WTC11 (cell line): Measurements from ENCODE around the gene TMEM108. TPM values are rescaled to one million over a fixed set of nuclear protein-coding genes. Genes with fewer than 3 reads are reported as not detected.

Source experiments
- ATAC-seq: fragments of 200-7000 bp; cut with Tn5 transposase; 2 replicates; pipeline ENCODE4 v1.10.0; 2021; ENCODE audit warnings: mild to moderate bottlenecking, moderate library complexity
- CTCF ChIA-PET: fragments of 300-600 bp; sonication (Branson Sonifier 250); formaldehyde crosslinking; loops from one replicate; lab custom pipeline; 2021; ENCODE audit warnings: antibody characterized with exemption; lab: Charles Lee
- POLR2A ChIA-PET: fragments of 350-600 bp; sonication (Branson Sonifier 250); formaldehyde crosslinking; loops from one replicate; lab custom pipeline; 2021; ENCODE audit warnings: antibody characterized with exemption; lab: Charles Lee
- DNase-seq: peaks from one replicate; pipeline ENCODE4 v3.0.0; 2021; ENCODE audit warnings: low spot score
- H3K27ac Mint-ChIP-seq: 2 replicates; pipeline ENCODE4 v1.8.0; 2021; ENCODE audit warnings: mixed read lengths
- H3K27me3 Mint-ChIP-seq: 2 replicates; pipeline ENCODE4 v1.8.0; 2021; ENCODE audit warnings: low read depth, mild to moderate bottlenecking, moderate library complexity, mixed read lengths
- H3K36me3 Mint-ChIP-seq: 2 replicates; pipeline ENCODE4 v1.8.0; 2021; ENCODE audit warnings: mixed read lengths
- H3K4me1 Mint-ChIP-seq: 2 replicates; pipeline ENCODE4 v1.8.0; 2022; ENCODE audit warnings: mixed read lengths
- H3K4me3 Mint-ChIP-seq: 2 replicates; pipeline ENCODE4 v1.8.0; 2021; ENCODE audit warnings: mild to moderate bottlenecking, moderate library complexity, mixed read lengths
- H3K9me3 Mint-ChIP-seq: 2 replicates; pipeline ENCODE4 v1.8.0; 2021; ENCODE audit warnings: mixed read lengths
- ELF4 ChIP-seq: sonication (generic); formaldehyde crosslinking; IDR thresholded peaks from 2 replicates; pipeline ENCODE4 v1.8.1; 2022; ENCODE audit warnings: low read depth, mild to moderate bottlenecking, moderate library complexity, missing genetic modification reagents
- GRHL2 ChIP-seq: fragments of 250-450 bp; sonication (Bioruptor Pico); IDR thresholded peaks from 2 replicates; pipeline ENCODE4 v1.8.0; 2022; ENCODE audit warnings: mild to moderate bottlenecking, moderate library complexity; ENCODE audit not compliant: insufficient replicate concordance, severe bottlenecking
- JUN ChIP-seq: sonication (generic); formaldehyde crosslinking; IDR thresholded peaks from 2 replicates; pipeline ENCODE4 v1.8.0; 2023; ENCODE audit warnings: mild to moderate bottlenecking, missing genetic modification reagents
- NFE2L1 ChIP-seq: sonication (generic); formaldehyde crosslinking; IDR thresholded peaks from 2 replicates; pipeline ENCODE4 v1.8.1; 2023; ENCODE audit warnings: missing genetic modification reagents
- PRRX2 ChIP-seq: fragments of 250-450 bp; sonication (Bioruptor Pico); IDR thresholded peaks from 2 replicates; pipeline ENCODE4 v1.8.0; 2021; ENCODE audit warnings: mild to moderate bottlenecking
- SP1 ChIP-seq: sonication (generic); formaldehyde crosslinking; conservative IDR thresholded peaks from 2 replicates; pipeline ENCODE4 v1.8.1; 2022; ENCODE audit warnings: missing genetic modification reagents
- TEAD4 ChIP-seq: sonication (generic); formaldehyde crosslinking; IDR thresholded peaks from 2 replicates; pipeline ENCODE4 v1.8.0; 2022; ENCODE audit warnings: mild to moderate bottlenecking, missing genetic modification reagents
- ZNF121 ChIP-seq: sonication (generic); formaldehyde crosslinking; IDR thresholded peaks from 2 replicates; pipeline ENCODE4 v1.8.0; 2023; ENCODE audit warnings: missing genetic modification reagents
- ZNF138 ChIP-seq: sonication (generic); formaldehyde crosslinking; conservative IDR thresholded peaks from 2 replicates; pipeline ENCODE4 v1.8.1; 2022; ENCODE audit warnings: mild to moderate bottlenecking, moderate library complexity, missing genetic modification reagents
- ZNF232 ChIP-seq: sonication (generic); formaldehyde crosslinking; IDR thresholded peaks from 2 replicates; pipeline ENCODE4 v1.8.0; 2022; ENCODE audit warnings: mild to moderate bottlenecking, missing genetic modification reagents
- ZNF396 ChIP-seq: fragments of 250-450 bp; sonication (Bioruptor Pico); IDR thresholded peaks from 2 replicates; pipeline ENCODE4 v1.8.0; 2021; ENCODE audit warnings: mild to moderate bottlenecking, moderate library complexity, borderline replicate concordance
- ZNF423 ChIP-seq: fragments of 250-450 bp; sonication (Bioruptor Pico); IDR thresholded peaks from 2 replicates; pipeline ENCODE4 v2.1.2; 2022; ENCODE audit warnings: mild to moderate bottlenecking, moderate library complexity
- total RNA-seq: library from RNA; stranded (reverse); gene quantifications from 3 replicates; pipeline ENCODE4 v1.2.3, GENCODE V29; 2021
- TF ChIP-seq, protein P1 (sequence below): fragments of 250-450 bp; sonication (Bioruptor Pico); IDR thresholded peaks from 2 replicates; pipeline ENCODE4 v1.9.0; 2021; ENCODE audit warnings: mild to moderate bottlenecking, borderline replicate concordance
- TF ChIP-seq, protein P2 (sequence below): fragments of 250-450 bp; sonication (Bioruptor Pico); IDR thresholded peaks from 2 replicates; pipeline ENCODE4 v1.8.0; 2021; ENCODE audit warnings: mild to moderate bottlenecking
- TF ChIP-seq, protein P3 (sequence below): sonication (generic); formaldehyde crosslinking; IDR thresholded peaks from 2 replicates; pipeline ENCODE4 v1.8.0; 2022; ENCODE audit warnings: missing genetic modification reagents
- TF ChIP-seq, protein P4 (sequence below): sonication (generic); formaldehyde crosslinking; IDR thresholded peaks from 2 replicates; pipeline ENCODE4 v1.8.1; 2022; ENCODE audit warnings: mild to moderate bottlenecking, missing genetic modification reagents, moderate library complexity, borderline replicate concordance
- TF ChIP-seq, protein P5 (sequence below): fragments of 250-450 bp; sonication (Bioruptor Pico); IDR thresholded peaks from 2 replicates; pipeline ENCODE4 v1.9.0; 2021; ENCODE audit warnings: mild to moderate bottlenecking
- TF ChIP-seq, protein P6 (sequence below): sonication (generic); formaldehyde crosslinking; IDR thresholded peaks from 2 replicates; pipeline ENCODE4 v1.8.0; 2023; ENCODE audit warnings: missing genetic modification reagents, mild to moderate bottlenecking, borderline replicate concordance
- TF ChIP-seq, protein P7 (sequence below): sonication (generic); formaldehyde crosslinking; IDR thresholded peaks from 2 replicates; pipeline ENCODE4 v1.8.0; 2022; ENCODE audit warnings: mild to moderate bottlenecking, missing genetic modification reagents
- TF ChIP-seq, protein P8 (sequence below): fragments of 200-600 bp; IDR thresholded peaks from 2 replicates; pipeline ENCODE4 v1.8.0; 2022; ENCODE audit warnings: antibody characterized with exemption

The TMEM108 gene
- total RNA-seq, 1 experiment from 2014 or later, result 14.7 TPM

DNA sequence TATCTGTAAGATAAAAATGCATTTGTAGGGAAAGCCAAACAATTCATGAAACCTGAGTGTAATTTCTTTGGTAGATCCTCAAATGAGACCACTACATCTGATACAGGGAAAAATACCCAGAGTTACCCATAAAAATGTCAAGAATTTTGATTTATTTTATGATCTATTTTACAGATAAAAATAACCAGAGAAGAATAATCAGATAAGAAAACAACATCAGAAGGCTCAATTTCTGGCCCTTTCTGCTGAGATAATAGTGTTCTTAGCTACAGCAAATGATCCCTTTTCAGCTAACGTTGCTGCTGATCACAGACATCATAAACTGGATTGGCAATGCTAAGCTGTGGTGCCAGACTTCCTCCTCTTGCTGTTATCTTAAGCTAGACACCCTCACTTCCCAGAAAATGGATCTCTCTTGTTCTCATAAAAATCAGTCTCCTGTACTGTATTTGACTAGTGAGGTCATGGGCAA is 21.3 kb upstream of the TMEM108 start (continued):
- TF ChIP-seq, protein P1, sequence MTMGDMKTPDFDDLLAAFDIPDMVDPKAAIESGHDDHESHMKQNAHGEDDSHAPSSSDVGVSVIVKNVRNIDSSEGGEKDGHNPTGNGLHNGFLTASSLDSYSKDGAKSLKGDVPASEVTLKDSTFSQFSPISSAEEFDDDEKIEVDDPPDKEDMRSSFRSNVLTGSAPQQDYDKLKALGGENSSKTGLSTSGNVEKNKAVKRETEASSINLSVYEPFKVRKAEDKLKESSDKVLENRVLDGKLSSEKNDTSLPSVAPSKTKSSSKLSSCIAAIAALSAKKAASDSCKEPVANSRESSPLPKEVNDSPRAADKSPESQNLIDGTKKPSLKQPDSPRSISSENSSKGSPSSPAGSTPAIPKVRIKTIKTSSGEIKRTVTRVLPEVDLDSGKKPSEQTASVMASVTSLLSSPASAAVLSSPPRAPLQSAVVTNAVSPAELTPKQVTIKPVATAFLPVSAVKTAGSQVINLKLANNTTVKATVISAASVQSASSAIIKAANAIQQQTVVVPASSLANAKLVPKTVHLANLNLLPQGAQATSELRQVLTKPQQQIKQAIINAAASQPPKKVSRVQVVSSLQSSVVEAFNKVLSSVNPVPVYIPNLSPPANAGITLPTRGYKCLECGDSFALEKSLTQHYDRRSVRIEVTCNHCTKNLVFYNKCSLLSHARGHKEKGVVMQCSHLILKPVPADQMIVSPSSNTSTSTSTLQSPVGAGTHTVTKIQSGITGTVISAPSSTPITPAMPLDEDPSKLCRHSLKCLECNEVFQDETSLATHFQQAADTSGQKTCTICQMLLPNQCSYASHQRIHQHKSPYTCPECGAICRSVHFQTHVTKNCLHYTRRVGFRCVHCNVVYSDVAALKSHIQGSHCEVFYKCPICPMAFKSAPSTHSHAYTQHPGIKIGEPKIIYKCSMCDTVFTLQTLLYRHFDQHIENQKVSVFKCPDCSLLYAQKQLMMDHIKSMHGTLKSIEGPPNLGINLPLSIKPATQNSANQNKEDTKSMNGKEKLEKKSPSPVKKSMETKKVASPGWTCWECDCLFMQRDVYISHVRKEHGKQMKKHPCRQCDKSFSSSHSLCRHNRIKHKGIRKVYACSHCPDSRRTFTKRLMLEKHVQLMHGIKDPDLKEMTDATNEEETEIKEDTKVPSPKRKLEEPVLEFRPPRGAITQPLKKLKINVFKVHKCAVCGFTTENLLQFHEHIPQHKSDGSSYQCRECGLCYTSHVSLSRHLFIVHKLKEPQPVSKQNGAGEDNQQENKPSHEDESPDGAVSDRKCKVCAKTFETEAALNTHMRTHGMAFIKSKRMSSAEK, result no peak
- TF ChIP-seq ZNF121 (CRISPR knock-in tag), result no peak

DNA sequence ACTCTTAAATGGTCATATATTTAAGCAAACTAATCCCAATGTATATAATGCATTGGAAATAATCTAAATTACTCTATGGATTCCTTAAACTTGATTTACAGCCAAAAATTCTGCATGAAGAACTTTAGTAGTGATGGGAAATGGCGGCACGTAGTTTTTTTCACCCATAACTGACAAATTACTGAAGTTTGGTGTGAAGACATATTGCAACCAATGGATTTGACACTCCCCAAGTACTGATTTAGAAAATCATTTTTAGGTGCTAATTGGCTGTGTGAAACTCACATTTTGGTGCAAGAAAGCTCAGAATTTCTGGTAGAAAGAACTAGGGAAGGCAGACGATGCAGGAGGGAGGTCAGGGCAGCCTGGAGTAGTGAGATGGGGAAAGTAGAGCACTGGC is 19.3 kb upstream of the TMEM108 start:
- DNase-seq, result no peak
- ChIA-PET CTCF (no interaction called here), POLR2A (no interaction called here)
- peaks cover 4% of the 10 kb centered on the region for H3K9me3 Mint-ChIP-seq
- ATAC-seq, result no peak
- no peaks in the 10 kb centered on the region for H3K4me1 Mint-ChIP-seq
- H3K4me3 Mint-ChIP-seq, result no peak overlapping the region
- TF ChIP-seq, protein P2, sequence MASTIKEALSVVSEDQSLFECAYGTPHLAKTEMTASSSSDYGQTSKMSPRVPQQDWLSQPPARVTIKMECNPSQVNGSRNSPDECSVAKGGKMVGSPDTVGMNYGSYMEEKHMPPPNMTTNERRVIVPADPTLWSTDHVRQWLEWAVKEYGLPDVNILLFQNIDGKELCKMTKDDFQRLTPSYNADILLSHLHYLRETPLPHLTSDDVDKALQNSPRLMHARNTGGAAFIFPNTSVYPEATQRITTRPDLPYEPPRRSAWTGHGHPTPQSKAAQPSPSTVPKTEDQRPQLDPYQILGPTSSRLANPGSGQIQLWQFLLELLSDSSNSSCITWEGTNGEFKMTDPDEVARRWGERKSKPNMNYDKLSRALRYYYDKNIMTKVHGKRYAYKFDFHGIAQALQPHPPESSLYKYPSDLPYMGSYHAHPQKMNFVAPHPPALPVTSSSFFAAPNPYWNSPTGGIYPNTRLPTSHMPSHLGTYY (CRISPR knock-in tag), result no peak
- TF ChIP-seq ELF4 (CRISPR knock-in tag) (no peak), ZNF232 (no peak), GRHL2 (no peak), ZNF396 (CRISPR knock-in tag) (no peak), JUN (CRISPR knock-in tag) (no peak), NFE2L1 (no peak), PRRX2 (CRISPR knock-in tag) (no peak), ZNF138 (CRISPR knock-in tag) (no peak), TEAD4 (CRISPR knock-in tag) (no peak), ZNF423 (CRISPR knock-in tag) (no peak), SP1 (CRISPR knock-in tag) (no peak)
- TF ChIP-seq, protein P3, sequence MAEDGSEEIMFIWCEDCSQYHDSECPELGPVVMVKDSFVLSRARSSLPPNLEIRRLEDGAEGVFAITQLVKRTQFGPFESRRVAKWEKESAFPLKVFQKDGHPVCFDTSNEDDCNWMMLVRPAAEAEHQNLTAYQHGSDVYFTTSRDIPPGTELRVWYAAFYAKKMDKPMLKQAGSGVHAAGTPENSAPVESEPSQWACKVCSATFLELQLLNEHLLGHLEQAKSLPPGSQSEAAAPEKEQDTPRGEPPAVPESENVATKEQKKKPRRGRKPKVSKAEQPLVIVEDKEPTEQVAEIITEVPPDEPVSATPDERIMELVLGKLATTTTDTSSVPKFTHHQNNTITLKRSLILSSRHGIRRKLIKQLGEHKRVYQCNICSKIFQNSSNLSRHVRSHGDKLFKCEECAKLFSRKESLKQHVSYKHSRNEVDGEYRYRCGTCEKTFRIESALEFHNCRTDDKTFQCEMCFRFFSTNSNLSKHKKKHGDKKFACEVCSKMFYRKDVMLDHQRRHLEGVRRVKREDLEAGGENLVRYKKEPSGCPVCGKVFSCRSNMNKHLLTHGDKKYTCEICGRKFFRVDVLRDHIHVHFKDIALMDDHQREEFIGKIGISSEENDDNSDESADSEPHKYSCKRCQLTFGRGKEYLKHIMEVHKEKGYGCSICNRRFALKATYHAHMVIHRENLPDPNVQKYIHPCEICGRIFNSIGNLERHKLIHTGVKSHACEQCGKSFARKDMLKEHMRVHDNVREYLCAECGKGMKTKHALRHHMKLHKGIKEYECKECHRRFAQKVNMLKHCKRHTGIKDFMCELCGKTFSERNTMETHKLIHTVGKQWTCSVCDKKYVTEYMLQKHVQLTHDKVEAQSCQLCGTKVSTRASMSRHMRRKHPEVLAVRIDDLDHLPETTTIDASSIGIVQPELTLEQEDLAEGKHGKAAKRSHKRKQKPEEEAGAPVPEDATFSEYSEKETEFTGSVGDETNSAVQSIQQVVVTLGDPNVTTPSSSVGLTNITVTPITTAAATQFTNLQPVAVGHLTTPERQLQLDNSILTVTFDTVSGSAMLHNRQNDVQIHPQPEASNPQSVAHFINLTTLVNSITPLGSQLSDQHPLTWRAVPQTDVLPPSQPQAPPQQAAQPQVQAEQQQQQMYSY (CRISPR knock-in tag), result no peak
- TF ChIP-seq, protein P4, sequence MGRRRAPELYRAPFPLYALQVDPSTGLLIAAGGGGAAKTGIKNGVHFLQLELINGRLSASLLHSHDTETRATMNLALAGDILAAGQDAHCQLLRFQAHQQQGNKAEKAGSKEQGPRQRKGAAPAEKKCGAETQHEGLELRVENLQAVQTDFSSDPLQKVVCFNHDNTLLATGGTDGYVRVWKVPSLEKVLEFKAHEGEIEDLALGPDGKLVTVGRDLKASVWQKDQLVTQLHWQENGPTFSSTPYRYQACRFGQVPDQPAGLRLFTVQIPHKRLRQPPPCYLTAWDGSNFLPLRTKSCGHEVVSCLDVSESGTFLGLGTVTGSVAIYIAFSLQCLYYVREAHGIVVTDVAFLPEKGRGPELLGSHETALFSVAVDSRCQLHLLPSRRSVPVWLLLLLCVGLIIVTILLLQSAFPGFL (CRISPR knock-in tag), result no peak
- TF ChIP-seq, protein P5, sequence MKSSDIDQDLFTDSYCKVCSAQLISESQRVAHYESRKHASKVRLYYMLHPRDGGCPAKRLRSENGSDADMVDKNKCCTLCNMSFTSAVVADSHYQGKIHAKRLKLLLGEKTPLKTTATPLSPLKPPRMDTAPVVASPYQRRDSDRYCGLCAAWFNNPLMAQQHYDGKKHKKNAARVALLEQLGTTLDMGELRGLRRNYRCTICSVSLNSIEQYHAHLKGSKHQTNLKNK (CRISPR knock-in tag), result no peak
- TF ChIP-seq, protein P6, sequence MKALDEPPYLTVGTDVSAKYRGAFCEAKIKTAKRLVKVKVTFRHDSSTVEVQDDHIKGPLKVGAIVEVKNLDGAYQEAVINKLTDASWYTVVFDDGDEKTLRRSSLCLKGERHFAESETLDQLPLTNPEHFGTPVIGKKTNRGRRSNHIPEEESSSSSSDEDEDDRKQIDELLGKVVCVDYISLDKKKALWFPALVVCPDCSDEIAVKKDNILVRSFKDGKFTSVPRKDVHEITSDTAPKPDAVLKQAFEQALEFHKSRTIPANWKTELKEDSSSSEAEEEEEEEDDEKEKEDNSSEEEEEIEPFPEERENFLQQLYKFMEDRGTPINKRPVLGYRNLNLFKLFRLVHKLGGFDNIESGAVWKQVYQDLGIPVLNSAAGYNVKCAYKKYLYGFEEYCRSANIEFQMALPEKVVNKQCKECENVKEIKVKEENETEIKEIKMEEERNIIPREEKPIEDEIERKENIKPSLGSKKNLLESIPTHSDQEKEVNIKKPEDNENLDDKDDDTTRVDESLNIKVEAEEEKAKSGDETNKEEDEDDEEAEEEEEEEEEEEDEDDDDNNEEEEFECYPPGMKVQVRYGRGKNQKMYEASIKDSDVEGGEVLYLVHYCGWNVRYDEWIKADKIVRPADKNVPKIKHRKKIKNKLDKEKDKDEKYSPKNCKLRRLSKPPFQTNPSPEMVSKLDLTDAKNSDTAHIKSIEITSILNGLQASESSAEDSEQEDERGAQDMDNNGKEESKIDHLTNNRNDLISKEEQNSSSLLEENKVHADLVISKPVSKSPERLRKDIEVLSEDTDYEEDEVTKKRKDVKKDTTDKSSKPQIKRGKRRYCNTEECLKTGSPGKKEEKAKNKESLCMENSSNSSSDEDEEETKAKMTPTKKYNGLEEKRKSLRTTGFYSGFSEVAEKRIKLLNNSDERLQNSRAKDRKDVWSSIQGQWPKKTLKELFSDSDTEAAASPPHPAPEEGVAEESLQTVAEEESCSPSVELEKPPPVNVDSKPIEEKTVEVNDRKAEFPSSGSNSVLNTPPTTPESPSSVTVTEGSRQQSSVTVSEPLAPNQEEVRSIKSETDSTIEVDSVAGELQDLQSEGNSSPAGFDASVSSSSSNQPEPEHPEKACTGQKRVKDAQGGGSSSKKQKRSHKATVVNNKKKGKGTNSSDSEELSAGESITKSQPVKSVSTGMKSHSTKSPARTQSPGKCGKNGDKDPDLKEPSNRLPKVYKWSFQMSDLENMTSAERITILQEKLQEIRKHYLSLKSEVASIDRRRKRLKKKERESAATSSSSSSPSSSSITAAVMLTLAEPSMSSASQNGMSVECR (CRISPR knock-in tag), result no peak
- TF ChIP-seq, protein P7, sequence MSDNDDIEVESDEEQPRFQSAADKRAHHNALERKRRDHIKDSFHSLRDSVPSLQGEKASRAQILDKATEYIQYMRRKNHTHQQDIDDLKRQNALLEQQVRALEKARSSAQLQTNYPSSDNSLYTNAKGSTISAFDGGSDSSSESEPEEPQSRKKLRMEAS (CRISPR knock-in tag), result no peak
- TF ChIP-seq, protein P8, sequence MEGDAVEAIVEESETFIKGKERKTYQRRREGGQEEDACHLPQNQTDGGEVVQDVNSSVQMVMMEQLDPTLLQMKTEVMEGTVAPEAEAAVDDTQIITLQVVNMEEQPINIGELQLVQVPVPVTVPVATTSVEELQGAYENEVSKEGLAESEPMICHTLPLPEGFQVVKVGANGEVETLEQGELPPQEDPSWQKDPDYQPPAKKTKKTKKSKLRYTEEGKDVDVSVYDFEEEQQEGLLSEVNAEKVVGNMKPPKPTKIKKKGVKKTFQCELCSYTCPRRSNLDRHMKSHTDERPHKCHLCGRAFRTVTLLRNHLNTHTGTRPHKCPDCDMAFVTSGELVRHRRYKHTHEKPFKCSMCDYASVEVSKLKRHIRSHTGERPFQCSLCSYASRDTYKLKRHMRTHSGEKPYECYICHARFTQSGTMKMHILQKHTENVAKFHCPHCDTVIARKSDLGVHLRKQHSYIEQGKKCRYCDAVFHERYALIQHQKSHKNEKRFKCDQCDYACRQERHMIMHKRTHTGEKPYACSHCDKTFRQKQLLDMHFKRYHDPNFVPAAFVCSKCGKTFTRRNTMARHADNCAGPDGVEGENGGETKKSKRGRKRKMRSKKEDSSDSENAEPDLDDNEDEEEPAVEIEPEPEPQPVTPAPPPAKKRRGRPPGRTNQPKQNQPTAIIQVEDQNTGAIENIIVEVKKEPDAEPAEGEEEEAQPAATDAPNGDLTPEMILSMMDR, result no peak
- no peak overlapping the region for H3K27ac Mint-ChIP-seq
- no peaks in the 10 kb centered on the region for H3K36me3 Mint-ChIP-seq
- H3K27me3 Mint-ChIP-seq, result 0 out of 2 replicates have a peak, but pooled peaks cover 3% of the 10 kb centered on the region
